ENCODE results near the gene SH3RF1. TPM values are rescaled to one million over a fixed set of nuclear protein-coding genes. Genes with fewer than 3 reads are reported as not detected.

SH3RF1 gene
- total and polyA plus RNA-seq, 2 of the 13 experiments (the other 11 are each of a cell fraction or from before 2014, with no cell fraction given), result 3.1 to 3.2 TPM

GRCh38 chr4:169208090-169208455 lies 62.7 kb downstream of the SH3RF1 start:
- no peak overlapping the region for H3K27ac ChIP-seq (ENCODE audit: extremely low read length, insufficient read depth, low read length)
- no peak overlapping the region for H2AFZ ChIP-seq (ENCODE audit: low read length)
- H3K4me3 ChIP-seq (replicated peaks in 1 of 3; ENCODE audit: insufficient read depth in 1 of 3, low read depth in 2 of 3, low read length in 3 of 3), result no peak overlapping the region
- no peaks in the 10 kb centered on the region for H3K9me3 ChIP-seq (ENCODE audit: low read length)
- H3K36me3 ChIP-seq (replicated peaks in 1 of 2; ENCODE audit: control insufficient read depth in 1 of 2, insufficient read depth in 2 of 2, low read length in 2 of 2), result no peaks in the 10 kb centered on the region
- H3K27me3 ChIP-seq (ENCODE audit: control insufficient read depth in 1 of 2, insufficient read depth in 2 of 2, low read length in 2 of 2), result no peaks in the 10 kb centered on the region
- in situ Hi-C loops (cut with HindIII; ENCODE audit: extremely low pct_ligation_motif_present, low pct_unique_long_range_greater_than_20kb), result no loop called here
- no peaks in the 10 kb centered on the region for H4K20me1 ChIP-seq (ENCODE audit: insufficient read depth, low read length)
- no TSS peak for BruUV-seq (replicated peaks)
- ChIA-PET CTCF (ENCODE audit: low intra/inter-chr PET ratio, low total read pairs) (no interaction called here), POLR2A (no interaction called here)
- H3K4me2 ChIP-seq (ENCODE audit: low read depth, low read length), result no peak overlapping the region
- DNase-seq (ENCODE audit: low spot score) (peak; percentile 23), FAIRE-seq (no peak), ATAC-seq (no peak)
- H3K9ac ChIP-seq (ENCODE audit: insufficient read depth, low read depth, low read length), result no peak overlapping the region
- intact Hi-C loops (cut with micrococcal nuclease; ENCODE audit: unreplicated experiment), result no loop called here
- 67% methylated on average over 3 of the region's 3 CpGs for WGBS (ENCODE audit: low lambda C conversion rate)
- TF ChIP-seq HINFP (CRISPR knock-in tag; IDR thresholded peaks at IDR 0.05; ENCODE audit: low read depth), result no peak
- TF ChIP-seq SOX13 (IDR thresholded peaks at IDR 0.05), result no peak
- peak in 1 of 2 experiments; percentile 25; a peak in 1 of 4 replicates for TF ChIP-seq SOX13 (CRISPR knock-in tag; conservative IDR thresholded peaks at IDR 0.05 in 1 of 2, IDR thresholded peaks at IDR 0.05 in 1 of 2)
- no peak for TF ChIP-seq ARID5B (CRISPR knock-in tag; IDR thresholded peaks at IDR 0.05)
- 0 out of 2 replicates have a peak, but pooled peaks have one; percentile 25 for TF ChIP-seq ZNF281 (CRISPR knock-in tag; IDR thresholded peaks at IDR 0.05; ENCODE audit: borderline replicate concordance)
- 0 out of 2 replicates have a peak, but pooled peaks have one; percentile 46 for TF ChIP-seq NR2F6 (IDR thresholded peaks at IDR 0.05)
- no peak for TF ChIP-seq NR2F6 (CRISPR knock-in tag; IDR thresholded peaks at IDR 0.05)
- H3K79me2 ChIP-seq (ENCODE audit: insufficient read depth, low read length), result no peaks in the 10 kb centered on the region
- H3K4me1 ChIP-seq (ENCODE audit: insufficient read depth, low read length), result peaks cover 36% of the 10 kb centered on the region

Data from HepG2 (cell line).